Panc1 (cell line): ENCODE results near the gene CLIC4.

Experiments used
- POLR2AphosphoS5 ChIP-seq: IDR thresholded peaks from 2 replicates; pipeline ENCODE4 v1.6.1; 2012; ENCODE audit warnings: mild to moderate bottlenecking, low read depth, low read length, moderate library complexity
- SIN3A ChIP-seq: IDR thresholded peaks from 2 replicates; pipeline ENCODE4 v1.6.1; 2012; ENCODE audit warnings: low read depth, mild to moderate bottlenecking, low read length, moderate library complexity, borderline replicate concordance; ENCODE audit not compliant: insufficient read depth
- TF ChIP-seq, protein P1 (sequence below): fragments of 450-650 bp; IDR thresholded peaks from 2 replicates; pipeline ENCODE4 v1.5.1; 2017; ENCODE audit warnings: mild to moderate bottlenecking

GRCh38 chr1:24769656-24770651, 24.7 kb downstream of the CLIC4 start:
- TF ChIP-seq, protein P1, sequence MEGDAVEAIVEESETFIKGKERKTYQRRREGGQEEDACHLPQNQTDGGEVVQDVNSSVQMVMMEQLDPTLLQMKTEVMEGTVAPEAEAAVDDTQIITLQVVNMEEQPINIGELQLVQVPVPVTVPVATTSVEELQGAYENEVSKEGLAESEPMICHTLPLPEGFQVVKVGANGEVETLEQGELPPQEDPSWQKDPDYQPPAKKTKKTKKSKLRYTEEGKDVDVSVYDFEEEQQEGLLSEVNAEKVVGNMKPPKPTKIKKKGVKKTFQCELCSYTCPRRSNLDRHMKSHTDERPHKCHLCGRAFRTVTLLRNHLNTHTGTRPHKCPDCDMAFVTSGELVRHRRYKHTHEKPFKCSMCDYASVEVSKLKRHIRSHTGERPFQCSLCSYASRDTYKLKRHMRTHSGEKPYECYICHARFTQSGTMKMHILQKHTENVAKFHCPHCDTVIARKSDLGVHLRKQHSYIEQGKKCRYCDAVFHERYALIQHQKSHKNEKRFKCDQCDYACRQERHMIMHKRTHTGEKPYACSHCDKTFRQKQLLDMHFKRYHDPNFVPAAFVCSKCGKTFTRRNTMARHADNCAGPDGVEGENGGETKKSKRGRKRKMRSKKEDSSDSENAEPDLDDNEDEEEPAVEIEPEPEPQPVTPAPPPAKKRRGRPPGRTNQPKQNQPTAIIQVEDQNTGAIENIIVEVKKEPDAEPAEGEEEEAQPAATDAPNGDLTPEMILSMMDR = no peak
- TF ChIP-seq SIN3A (no peak), POLR2AphosphoS5 (no peak)
